Upper lobe of right lung (tissue), 1 donor: ENCODE results near the gene FMR1NB. TPM values are rescaled to one million over a fixed set of nuclear protein-coding genes. Genes with fewer than 3 reads are reported as not detected.

Experiments
- ATAC-seq: fragments of 200-7000 bp; cut with Tn5 transposase; one replicate; pipeline ENCODE4 v1.9.1; 2020; ENCODE audit warnings: mild to moderate bottlenecking, moderate library complexity
- DNase-seq: peaks from one replicate; pipeline ENCODE4 v3.0.0-alpha.2; 2020
- H3K27ac ChIP-seq: fragments of 200-600 bp; one replicate; pipeline ENCODE4 v1.8.0; 2022
- H3K27me3 ChIP-seq: fragments of 200-600 bp; one replicate; pipeline ENCODE4 v1.8.0; 2022; ENCODE audit warnings: mild to moderate bottlenecking
- H3K36me3 ChIP-seq: fragments of 200-600 bp; one replicate; pipeline ENCODE4 v1.8.0; 2022
- H3K4me1 ChIP-seq: fragments of 200-600 bp; one replicate; pipeline ENCODE4 v1.8.0; 2022
- H3K4me3 ChIP-seq: fragments of 200-600 bp; one replicate; pipeline ENCODE4 v1.8.0; 2022; ENCODE audit warnings: mild to moderate bottlenecking
- H3K9me3 ChIP-seq: fragments of 200-600 bp; one replicate; pipeline ENCODE4 v1.8.0; 2022
- CTCF ChIP-seq: fragments of 200-600 bp; IDR thresholded peaks from one replicate; pipeline ENCODE4 v1.8.0; 2022; ENCODE audit warnings: antibody characterized with exemption
- intact Hi-C: fragments of 100-400 bp; cut with DNase I; formaldehyde crosslinking; loops from one replicate; pipeline ENCODE4 v1.11.0; 2022
- total RNA-seq: library from RNA; stranded (reverse); fragmentation: NEBNext Ultra II Directional; extraction: Animal tissue kit (Norgen Biotek cat#: 25700); gene quantifications from one replicate; pipeline ENCODE4 v1.2.1, GENCODE V29; 2021
- donor health status: DM: no; HTN: yes; CAD: no; lungs with severe emphysema.

The FMR1NB gene
- total RNA-seq, 1 donor from 2014 or later, result not detected

GRCh38 chrX:147950352-147950751 is 30.8 kb upstream of the FMR1NB start:
- Histone ChIP-seq H3K36me3 (peaks cover 28% of the 10 kb centered on the region), H3K4me1 (no peaks in the 10 kb centered on the region), H3K27ac (no peak overlapping the region), H3K27me3 (no peaks in the 10 kb centered on the region), H3K9me3 (no peaks in the 10 kb centered on the region), H3K4me3 (no peak overlapping the region)
- intact Hi-C loops, result no loop called here
- TF ChIP-seq CTCF, result no peak
- no peak for ATAC-seq
- DNase-seq, result no peak

GRCh38 chrX:147953976-147954375 is 27.2 kb upstream of the FMR1NB start:
- H3K27me3 ChIP-seq, result no peaks in the 10 kb centered on the region
- no peak overlapping the region for H3K4me3 ChIP-seq
- H3K27ac ChIP-seq, result no peak overlapping the region
- intact Hi-C loops, result no loop called here
- DNase-seq (no peak), ATAC-seq (no peak)
- H3K4me1 ChIP-seq, result no peaks in the 10 kb centered on the region
- H3K36me3 ChIP-seq, result no peaks in the 10 kb centered on the region
- no peak for TF ChIP-seq CTCF
- no peaks in the 10 kb centered on the region for H3K9me3 ChIP-seq

- H3K27ac ChIP-seq, result no peak overlapping the region
- TF ChIP-seq CTCF, result no peak
- H3K36me3 ChIP-seq, result no peaks in the 10 kb centered on the region
- ATAC-seq, result no peak
- no peaks in the 10 kb centered on the region for H3K4me1 ChIP-seq
- H3K4me3 ChIP-seq, result no peak overlapping the region
- no peak for DNase-seq
- intact Hi-C loops, result no loop called here
- no peaks in the 10 kb centered on the region for H3K9me3 ChIP-seq
- no peaks in the 10 kb centered on the region for H3K27me3 ChIP-seq
Measured at GRCh38 chrX:147957291-147957690, 23.8 kb upstream of the FMR1NB start.

- intact Hi-C loops, result no loop called here
Measured at GRCh38 chrX:147958291-147958690, 22.8 kb upstream of the FMR1NB start.

GRCh38 chrX:147960722-147961121 is 20.4 kb upstream of the FMR1NB start:
- Histone ChIP-seq H3K36me3 (no peaks in the 10 kb centered on the region), H3K27ac (no peak overlapping the region), H3K4me3 (no peak overlapping the region), H3K4me1 (no peaks in the 10 kb centered on the region), H3K9me3 (no peaks in the 10 kb centered on the region), H3K27me3 (no peaks in the 10 kb centered on the region)
- ATAC-seq (no peak), DNase-seq (no peak)
- intact Hi-C loops, result no loop called here
- TF ChIP-seq CTCF, result no peak

More at GRCh38 chrX:147958291-147958690, 22.8 kb upstream of the FMR1NB start:
- DNase-seq (no peak), ATAC-seq (no peak)
- no peaks in the 10 kb centered on the region for H3K4me1 ChIP-seq
- no peak overlapping the region for H3K4me3 ChIP-seq
- no peaks in the 10 kb centered on the region for H3K9me3 ChIP-seq
- no peak overlapping the region for H3K27ac ChIP-seq
- TF ChIP-seq CTCF, result no peak
- H3K27me3 ChIP-seq, result no peaks in the 10 kb centered on the region
- H3K36me3 ChIP-seq, result no peaks in the 10 kb centered on the region

GRCh38 chrX:147962476-147962875 is 18.7 kb upstream of the FMR1NB start:
- Histone ChIP-seq H3K4me3 (no peak overlapping the region), H3K9me3 (no peaks in the 10 kb centered on the region), H3K27ac (no peak overlapping the region), H3K4me1 (no peaks in the 10 kb centered on the region), H3K36me3 (no peaks in the 10 kb centered on the region), H3K27me3 (no peaks in the 10 kb centered on the region)
- TF ChIP-seq CTCF, result no peak
- no peak for ATAC-seq
- DNase-seq, result no peak
- intact Hi-C loops, result no loop called here
